GM23338 (cell line): ENCODE data around the gene IER5. TPM values are rescaled to one million over a fixed set of nuclear protein-coding genes. Genes with fewer than 3 reads are reported as not detected.

ENCODE experiments used
- ATAC-seq: fragments of 200-7000 bp; cut with Tn5 transposase; 3 replicates; pipeline ENCODE4 v1.9.1; 2020
- DNase-seq: peaks from one replicate; pipeline ENCODE4 v3.0.0-alpha.2; 2015; ENCODE audit warnings: low spot score
- H2AFZ ChIP-seq: fragments of 200-600 bp; sonication (generic); 2 replicates; pipeline ENCODE4 v1.8.0; 2016; ENCODE audit warnings: antibody characterized with exemption, mild to moderate bottlenecking, moderate library complexity
- H3F3A ChIP-seq: fragments of 200-600 bp; sonication (generic); replicated peaks from 2 replicates; pipeline ENCODE4 v1.8.0; 2017; ENCODE audit warnings: antibody characterized with exemption, mixed run types, low read depth
- H3K27ac ChIP-seq: fragments of 200-600 bp; sonication (generic); 2 replicates; pipeline ENCODE4 v1.6.1; 2016; ENCODE audit warnings: low read depth
- H3K27me3 ChIP-seq: fragments of 200-600 bp; sonication (generic); 2 replicates; pipeline ENCODE4 v1.8.0; 2016; ENCODE audit warnings: mild to moderate bottlenecking, mixed run types, moderate library complexity; ENCODE audit not compliant: insufficient read depth
- H3K36me3 ChIP-seq: fragments of 200-600 bp; sonication (generic); 2 replicates; pipeline ENCODE4 v1.8.0; 2016; ENCODE audit warnings: mild to moderate bottlenecking; ENCODE audit not compliant: insufficient read depth
- H3K4me1 ChIP-seq: fragments of 200-600 bp; sonication (generic); 2 replicates; pipeline ENCODE4 v1.8.0; 2016; ENCODE audit warnings: mild to moderate bottlenecking, moderate library complexity; ENCODE audit not compliant: insufficient read depth
- H3K4me2 ChIP-seq: fragments of 200-600 bp; sonication (generic); 2 replicates; pipeline ENCODE4 v1.7.1; 2017; ENCODE audit warnings: mixed run types
- H3K4me3 ChIP-seq: fragments of 200-600 bp; sonication (generic); 2 replicates; pipeline ENCODE4 v1.6.1; 2016; ENCODE audit warnings: mixed run types
- H3K79me2 ChIP-seq: fragments of 200-600 bp; sonication (generic); replicated peaks from 2 replicates; pipeline ENCODE4 v1.8.0; 2017; ENCODE audit warnings: mild to moderate bottlenecking; ENCODE audit not compliant: insufficient read depth
- H3K9me2 ChIP-seq: fragments of 200-600 bp; sonication (generic); 2 replicates; pipeline ENCODE4 v1.8.0; 2017; ENCODE audit not compliant: insufficient read depth
- H4K20me1 ChIP-seq: fragments of 200-600 bp; sonication (generic); replicated peaks from 2 replicates; pipeline ENCODE4 v1.8.0; 2017; ENCODE audit warnings: mild to moderate bottlenecking; ENCODE audit not compliant: insufficient read depth
- H3K27ac Mint-ChIP-seq: 2 replicates; pipeline ENCODE4 v1.8.0; 2020; ENCODE audit warnings: inconsistent platforms, mild to moderate bottlenecking, moderate library complexity, mixed read lengths
- H3K27me3 Mint-ChIP-seq: 3 replicates; pipeline ENCODE4 v1.8.0; 2022; ENCODE audit warnings: low read depth, mild to moderate bottlenecking, moderate library complexity, mixed read lengths, inconsistent platforms; ENCODE audit not compliant: insufficient read depth, poor library complexity
- H3K36me3 Mint-ChIP-seq: 3 replicates; pipeline ENCODE4 v1.8.0; 2021; ENCODE audit warnings: low read depth, mild to moderate bottlenecking, inconsistent platforms, moderate library complexity, mixed read lengths
- H3K4me1 Mint-ChIP-seq: 3 replicates; pipeline ENCODE4 v1.8.0; 2020; ENCODE audit warnings: mild to moderate bottlenecking, inconsistent platforms, mixed read lengths
- H3K4me3 Mint-ChIP-seq: 3 replicates; pipeline ENCODE4 v1.8.0; 2021; ENCODE audit warnings: moderate library complexity, mild to moderate bottlenecking, inconsistent platforms, mixed read lengths
- H3K9me3 Mint-ChIP-seq: 3 replicates; pipeline ENCODE4 v1.8.0; 2020; ENCODE audit warnings: moderate library complexity, mild to moderate bottlenecking, inconsistent platforms, mixed read lengths
- CREB1 ChIP-seq: fragments of 250-450 bp; sonication (Bioruptor Pico); IDR thresholded peaks from 2 replicates; pipeline ENCODE4 v1.5.0; 2020; ENCODE audit warnings: low read depth, mild to moderate bottlenecking, moderate library complexity
- CTCF ChIP-seq, 2 experiments: fragments of 200-600 bp in 1 of 2; sonication (generic) in 1 of 2; conservative IDR thresholded peaks; 2 replicates each; pipeline versions ENCODE4 v1.5.1 to v1.6.1; 2016 to 2017; ENCODE audit warnings: antibody characterized with exemption in 2 of 2, low read depth in 2 of 2, mild to moderate bottlenecking in 2 of 2, moderate library complexity in 1 of 2
- ETS1 ChIP-seq: IDR thresholded peaks from 2 replicates; pipeline ENCODE4 v1.6.1; 2016; ENCODE audit warnings: antibody characterized with exemption
- EZH2 ChIP-seq: fragments of 200-600 bp; sonication (generic); IDR thresholded peaks from one replicate; pipeline ENCODE4 v1.8.0; 2017; ENCODE audit warnings: antibody characterized with exemption, mild to moderate bottlenecking, low read depth; ENCODE audit not compliant: unreplicated experiment
- EZH2phosphoT487 ChIP-seq: fragments of 200-600 bp; sonication (generic); IDR thresholded peaks from one replicate; pipeline ENCODE4 v1.8.1; 2018; ENCODE audit warnings: antibody characterized with exemption; ENCODE audit not compliant: unreplicated experiment
- JUNB ChIP-seq: IDR thresholded peaks from one replicate; pipeline ENCODE4 v1.6.1; 2016; ENCODE audit warnings: antibody characterized with exemption; ENCODE audit not compliant: unreplicated experiment
- POLR2AphosphoS5 ChIP-seq: IDR thresholded peaks from 2 replicates; pipeline ENCODE4 v1.6.1; 2016; ENCODE audit warnings: antibody characterized with exemption, low read depth
- REST ChIP-seq: IDR thresholded peaks from one replicate; pipeline ENCODE4 v1.6.1; 2018; ENCODE audit warnings: antibody characterized with exemption; ENCODE audit not compliant: unreplicated experiment
- STAT1 ChIP-seq: IDR thresholded peaks from one replicate; pipeline ENCODE4 v1.6.1; 2016; ENCODE audit warnings: antibody characterized with exemption; ENCODE audit not compliant: unreplicated experiment
- ZNF114 ChIP-seq: fragments of 250-450 bp; sonication (Bioruptor Pico); IDR thresholded peaks from 2 replicates; pipeline ENCODE4 v1.5.0; 2020; ENCODE audit warnings: mild to moderate bottlenecking, moderate library complexity
- ZNF331 ChIP-seq: fragments of 250-450 bp; sonication (Bioruptor Pico); IDR thresholded peaks from 2 replicates; pipeline ENCODE4 v1.5.0; 2020; ENCODE audit warnings: low read depth, mild to moderate bottlenecking, moderate library complexity
- ZNF462 ChIP-seq: fragments of 250-450 bp; sonication (Bioruptor Pico); IDR thresholded peaks from 2 replicates; pipeline ENCODE4 v1.5.0; 2020; ENCODE audit warnings: mild to moderate bottlenecking, moderate library complexity
- polyA plus RNA-seq: library from polyadenylated mRNA; unstranded; fragments of >200 nt; fragmentation: Nextera tagmentation; extraction: Ambion mirVana; gene quantifications from 2 replicates; pipeline ENCODE4 v1.2.1, GENCODE V29; 2016
- total RNA-seq: library from RNA; depleted of rRNA; stranded (reverse); fragments of >200 nt; shearing (Covaris generic); gene quantifications from 2 replicates; pipeline ENCODE4 v1.2.3, GENCODE V29; 2014

IER5 gene
- total and polyA plus RNA-seq, 2 experiments from 2014 or later = 3.8 to 9.5 TPM

GRCh38 chr1:181049378-181049777, 39.1 kb upstream of the IER5 start (continued):
- TF ChIP-seq STAT1 (no peak), EZH2phosphoT487 (no peak), POLR2AphosphoS5 (no peak)

- Histone ChIP-seq H3K27ac (no peak overlapping the region), H3K36me3 (no peaks in the 10 kb centered on the region), H3K4me1 (no peaks in the 10 kb centered on the region), H3K4me3 (no peak overlapping the region), H3K4me2 (no peak overlapping the region), H3F3A (no peaks in the 10 kb centered on the region), H3K79me2 (no peaks in the 10 kb centered on the region), H3K27me3 (no peaks in the 10 kb centered on the region), H2AFZ (no peak overlapping the region), H4K20me1 (no peaks in the 10 kb centered on the region), H3K9me2 (no peaks in the 10 kb centered on the region; the same call in 1 of the 2 replicates)
- Mint-ChIP-seq H3K27ac (no peak overlapping the region), H3K27me3 (peaks cover 10% of the 10 kb centered on the region), H3K4me3 (no peak overlapping the region), H3K4me1 (no peaks in the 10 kb centered on the region; the same call in 2 of the 3 replicates), H3K36me3 (no peaks in the 10 kb centered on the region; the same call in 2 of the 3 replicates), H3K9me3 (peaks cover 4% of the 10 kb centered on the region; the same call in 1 of the 3 replicates)
- DNase-seq = no peak
- no peak for ATAC-seq
- TF ChIP-seq EZH2phosphoT487 = no peak
- TF ChIP-seq REST = no peak
- TF ChIP-seq CTCF (conservative IDR thresholded peaks at IDR 0.05; ENCODE audit: low read depth in 2 of 2) = no peak
- no peak for TF ChIP-seq ZNF462 (CRISPR knock-in tag)
- no peak for TF ChIP-seq ZNF331 (CRISPR knock-in tag)
- TF ChIP-seq JUNB = no peak
- no peak for TF ChIP-seq EZH2
- TF ChIP-seq POLR2AphosphoS5 = no peak
- no peak for TF ChIP-seq ZNF114 (CRISPR knock-in tag)
- no peak for TF ChIP-seq CREB1 (CRISPR knock-in tag)
- no peak for TF ChIP-seq ETS1
- no peak for TF ChIP-seq STAT1
Observed at GRCh38 chr1:181050922-181051321, 37.6 kb upstream of the IER5 start.
